NCI-H748 (cell line): ENCODE data around the gene CREM.
"Not testable (repeated sequence)": the region's sequence is repeated elsewhere in the genome, so short reads cannot be mapped to it uniquely, and the experiment has no call there.

Source experiments
- DNase-seq: peaks from one replicate; lab custom pipeline; 2025; ENCODE audit not compliant: unreplicated experiment; lab: John Stamatoyannopoulos, UW

CREM gene

DNA sequence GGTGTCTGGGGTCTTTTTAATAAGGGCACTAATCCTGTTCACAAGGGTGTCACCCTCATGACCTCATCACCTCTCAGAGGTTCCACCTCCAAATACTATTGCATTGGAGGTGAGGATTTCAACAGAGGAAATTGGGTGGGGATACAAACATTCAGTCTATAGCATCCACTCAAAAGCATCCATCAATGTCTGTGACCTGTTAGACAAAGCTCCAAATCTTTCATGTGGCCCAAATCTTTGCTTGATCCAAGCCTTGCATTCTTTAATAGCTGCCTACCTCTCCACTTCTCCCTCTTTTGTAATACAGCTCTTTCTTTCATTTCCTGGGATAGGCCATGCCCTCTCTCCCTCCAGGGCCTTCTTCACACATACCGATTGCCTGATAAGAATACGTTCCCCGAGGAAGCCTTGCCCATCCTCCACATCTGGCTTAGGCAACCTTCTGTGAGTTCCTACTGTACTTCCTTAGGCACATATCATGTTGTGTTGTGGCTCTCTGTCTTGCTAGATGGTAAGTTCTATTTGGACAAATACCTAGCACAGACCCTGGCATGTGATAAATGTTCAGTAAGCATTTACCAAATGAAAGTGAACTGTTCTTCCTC is 66.1 kb downstream of the CREM start:
- no peak for DNase-seq

DNA sequence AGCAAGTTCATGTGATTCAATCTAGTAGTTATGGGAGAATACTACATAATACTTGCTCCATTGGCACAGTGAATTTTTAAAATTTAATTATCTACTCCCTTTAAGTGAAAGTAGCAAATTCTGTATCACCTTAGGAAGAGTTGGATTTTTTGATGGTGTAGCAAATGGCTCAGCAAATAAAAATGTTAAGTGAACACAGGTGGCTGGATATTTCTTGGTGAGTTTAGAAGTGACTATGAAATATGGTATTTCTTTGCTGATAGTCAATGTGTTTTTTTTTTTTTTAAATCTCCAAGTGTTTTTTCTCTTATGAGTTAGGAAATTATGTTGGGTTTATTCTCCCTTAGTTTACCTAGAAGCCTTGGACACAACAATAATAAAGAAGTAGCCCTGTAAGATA is 67.8 kb downstream of the CREM start:
- no peak for DNase-seq

DNA sequence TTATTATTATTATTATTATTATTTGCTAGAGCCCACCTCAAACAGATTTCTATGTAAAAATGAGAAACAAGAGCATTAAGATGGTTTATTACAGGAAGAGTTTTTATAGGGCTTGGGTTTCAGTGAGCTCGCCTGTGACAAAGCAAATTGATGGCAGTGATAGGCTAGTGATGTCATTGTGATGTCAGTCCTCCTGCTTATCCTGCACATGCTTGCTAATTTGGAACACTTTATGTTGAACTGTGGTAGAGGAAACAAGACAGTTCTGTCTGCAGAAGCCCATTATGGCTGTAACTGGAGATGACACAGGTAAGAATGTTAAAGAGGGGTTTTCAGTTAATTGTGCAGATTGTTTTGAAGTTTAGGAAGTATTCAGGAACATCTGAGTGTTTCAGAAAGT is 68.3 kb downstream of the CREM start:
- DNase-seq, result peak; percentile 28

DNA sequence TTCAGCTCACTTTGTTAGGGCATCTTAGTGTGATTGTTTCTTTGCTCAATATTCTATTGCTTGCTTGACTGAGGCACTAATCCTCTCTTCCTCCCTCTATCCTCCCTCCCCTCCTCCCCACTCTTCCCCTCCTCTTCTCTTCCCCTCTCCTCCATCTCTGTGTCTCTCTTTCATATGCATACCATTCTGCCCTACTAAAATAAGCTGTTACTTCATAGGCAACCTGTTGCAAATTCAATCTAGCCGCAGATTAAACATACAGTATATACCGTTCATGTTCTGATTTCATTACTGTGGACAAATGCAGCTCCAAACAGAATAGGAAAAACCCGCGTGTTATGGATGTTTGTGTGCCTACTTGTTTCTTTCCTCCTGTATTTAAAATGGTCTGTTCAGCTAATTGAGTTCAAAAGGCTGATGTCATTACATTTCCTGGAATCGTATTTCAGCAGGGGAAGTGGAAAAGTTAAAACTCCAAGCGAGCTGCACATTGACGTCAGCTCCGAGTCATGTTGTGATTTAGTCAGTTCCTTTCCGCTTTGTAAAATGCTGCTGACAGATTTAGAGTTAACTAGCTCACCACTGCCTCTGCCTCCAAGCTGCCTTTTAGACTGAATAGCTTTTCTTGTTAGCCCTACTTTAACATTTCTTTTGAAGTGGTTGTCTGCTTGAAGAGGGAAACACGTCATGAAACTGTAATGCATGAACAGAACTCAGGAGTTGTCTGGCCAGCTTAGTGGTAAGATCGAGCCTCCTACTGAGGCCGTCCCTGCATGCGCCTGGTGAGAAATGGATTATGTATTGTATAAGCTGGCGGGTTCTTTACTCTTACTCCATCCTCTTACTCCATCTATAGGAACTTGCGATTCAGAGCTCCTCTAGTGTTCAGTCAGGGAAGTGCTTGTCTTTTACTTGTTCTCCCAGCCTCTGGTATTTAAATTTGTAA is 69.0 kb downstream of the CREM start:
- peak; percentile 78 for DNase-seq

DNA sequence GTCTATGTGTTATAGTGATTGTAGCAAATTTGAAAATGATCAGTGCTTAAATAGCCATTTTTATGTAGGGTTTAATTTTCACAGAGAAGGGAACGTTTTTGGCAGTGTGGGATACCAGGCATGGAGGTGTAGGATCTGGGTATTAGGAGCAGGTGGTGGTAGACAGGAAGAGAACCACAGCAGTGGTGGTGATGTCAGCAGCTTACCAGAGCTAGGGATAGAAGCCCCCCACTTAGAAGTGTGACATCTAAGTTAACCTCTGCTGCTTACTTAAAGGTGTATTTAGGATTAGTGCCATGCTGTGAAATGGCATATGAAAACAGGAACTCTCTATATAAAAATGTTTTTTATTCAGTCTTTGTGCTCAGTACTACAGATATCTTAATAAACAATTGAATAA is 73.8 kb downstream of the CREM start:
- DNase-seq, result no peak

DNA sequence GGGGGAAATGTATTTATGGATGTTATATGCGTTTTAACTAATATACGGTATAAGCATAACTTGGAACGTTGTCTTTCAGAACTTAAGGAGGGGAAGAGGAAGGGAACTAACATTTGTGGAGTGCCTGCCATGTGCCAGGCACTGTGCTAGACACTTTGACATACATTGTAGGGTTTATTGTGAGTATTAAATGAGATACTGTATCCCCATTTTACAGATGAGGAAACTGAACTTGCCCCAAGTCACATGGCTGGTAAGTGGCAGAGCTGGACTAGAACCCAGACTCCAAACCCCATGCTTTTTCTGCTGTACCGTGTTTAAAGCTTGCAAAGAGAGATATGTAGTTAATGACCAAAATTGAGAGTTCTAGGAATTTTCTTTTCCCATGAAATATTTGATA is 74.6 kb downstream of the CREM start:
- DNase-seq, result no peak

DNA sequence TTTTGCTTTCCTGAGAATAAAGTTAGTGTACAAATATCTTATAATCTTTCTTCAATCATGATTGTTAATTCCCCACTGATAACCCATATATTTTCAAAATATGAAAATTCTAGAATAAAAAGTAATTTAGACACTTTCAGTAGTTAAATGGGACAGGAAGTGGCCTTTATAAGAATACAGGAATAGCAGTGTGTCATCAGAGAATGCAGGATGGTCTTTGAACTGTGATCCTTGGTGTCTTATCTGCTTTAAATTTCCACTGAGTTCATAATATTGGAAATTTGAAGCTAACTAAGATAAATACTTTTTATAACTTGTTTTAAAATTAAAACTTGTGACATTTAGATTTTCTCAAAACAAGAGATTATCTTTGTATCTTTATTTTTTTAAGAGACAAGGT is 75.4 kb downstream of the CREM start:
- no peak for DNase-seq

DNA sequence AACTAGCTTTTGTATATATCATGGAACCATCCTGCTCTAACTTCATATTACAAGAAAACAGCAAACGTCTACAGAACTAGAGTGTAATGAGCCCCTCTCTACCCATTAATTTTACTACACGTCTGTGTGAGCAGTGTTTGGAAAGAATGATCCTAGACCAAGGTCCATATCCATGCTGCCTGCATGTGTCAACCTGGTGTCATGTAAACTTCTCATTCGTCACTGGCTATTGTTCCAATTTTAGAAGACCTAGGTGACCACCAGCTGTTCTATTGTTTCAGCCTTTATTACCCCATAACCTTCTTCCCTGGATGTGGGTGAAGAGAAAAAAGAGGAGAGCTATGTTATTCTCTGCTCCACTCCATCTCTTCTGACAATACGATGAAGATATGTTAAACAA is 77.1 kb downstream of the CREM start:
- DNase-seq, result no peak

DNA sequence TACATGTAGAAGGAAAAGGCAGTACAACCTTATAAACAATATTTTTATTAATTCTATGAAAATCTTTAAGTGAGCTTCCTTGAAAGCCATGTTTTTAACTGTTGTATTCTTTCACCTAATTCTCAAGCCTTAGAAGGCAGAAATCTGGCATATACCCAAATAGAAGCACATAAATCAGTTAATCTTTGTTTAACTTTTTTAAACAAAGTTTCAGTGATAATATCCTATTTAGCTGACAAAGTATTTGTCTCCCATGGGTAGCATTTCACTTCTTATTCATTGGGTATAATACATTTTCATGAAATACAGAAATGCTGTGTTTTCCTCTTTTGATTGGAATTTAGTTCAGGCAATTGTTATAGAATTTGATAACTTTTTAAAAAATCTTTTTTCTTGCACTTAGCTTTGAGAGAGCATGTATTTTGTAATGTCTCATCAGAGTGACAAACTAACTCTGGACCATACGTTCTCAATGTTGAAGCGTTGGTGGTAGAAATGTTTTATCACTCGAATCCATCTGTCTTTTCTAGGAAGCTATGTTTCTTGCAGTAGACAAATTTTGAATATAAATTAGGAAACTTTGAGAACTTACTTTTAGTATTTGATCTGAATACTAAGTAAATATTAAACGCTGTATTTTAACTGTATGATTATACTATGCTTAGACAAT is 78.1 kb downstream of the CREM start:
- DNase-seq, result no peak

DNA sequence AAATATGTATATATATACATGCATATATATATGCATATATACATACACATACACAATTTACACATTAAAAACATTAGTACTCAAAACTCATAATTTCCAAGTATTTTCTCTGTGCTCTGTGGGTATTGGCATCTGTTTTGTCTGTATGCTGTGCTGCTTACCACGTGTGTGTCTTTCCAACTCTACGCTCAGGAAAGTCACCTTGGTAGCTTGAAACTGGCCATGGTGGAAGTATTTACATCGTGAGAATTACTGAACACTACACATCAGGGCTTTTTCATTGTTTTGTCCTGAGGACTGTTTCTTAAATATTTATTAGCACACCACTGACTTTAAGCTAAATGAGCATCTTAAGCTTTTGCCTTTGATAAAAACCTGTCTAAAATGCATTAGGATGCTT is 79.6 kb downstream of the CREM start:
- no peak for DNase-seq

DNA sequence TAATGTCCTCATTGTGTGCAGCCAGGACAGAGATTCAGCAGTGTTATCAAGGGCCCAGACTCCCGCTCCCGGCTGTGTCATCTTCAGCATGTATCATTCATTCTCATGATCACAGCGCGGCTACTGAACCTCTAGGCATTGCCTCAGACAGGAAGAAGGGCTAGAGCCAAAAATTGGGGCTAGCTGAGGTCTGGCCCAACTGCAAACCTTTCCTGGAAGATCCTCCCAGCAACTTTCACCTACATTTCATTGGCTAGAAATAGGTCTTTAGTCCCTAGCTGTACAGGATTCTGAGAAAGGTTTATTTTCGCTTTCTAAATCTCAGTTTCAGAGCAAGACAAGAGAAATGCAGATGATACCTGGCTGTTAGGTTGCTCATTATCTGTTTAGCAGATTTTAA is 81.9 kb downstream of the CREM start:
- no peak for DNase-seq

DNA sequence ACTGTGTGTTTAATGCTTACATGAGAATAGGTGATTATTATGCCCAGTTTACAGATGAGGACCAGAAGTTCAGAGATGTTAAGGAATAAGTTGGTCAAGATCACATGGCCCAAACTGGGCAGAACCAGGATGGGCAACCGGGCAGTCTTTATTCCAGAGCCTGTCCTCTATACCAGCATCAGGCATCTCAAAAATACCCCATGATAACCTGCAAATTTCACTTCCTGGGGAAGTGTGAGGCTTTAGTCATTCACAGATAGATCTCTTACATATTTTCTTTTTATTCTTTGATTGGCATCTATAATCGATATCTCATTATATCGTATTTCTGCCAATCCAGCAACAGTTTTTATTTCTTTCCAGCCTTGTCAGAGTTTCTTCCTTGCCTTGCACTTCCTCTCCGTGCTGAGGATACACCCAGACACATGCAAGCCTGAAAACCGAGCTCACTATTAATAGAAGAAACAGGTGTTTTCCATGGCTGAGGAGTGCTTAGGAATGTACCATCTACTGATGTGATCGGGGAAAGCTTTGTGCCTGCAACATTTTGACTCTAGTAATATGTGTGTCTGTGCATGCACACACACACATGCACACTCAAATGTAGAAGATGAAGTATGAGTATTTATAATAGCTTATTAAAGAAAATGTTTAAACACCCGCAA is 82.4 kb downstream of the CREM start:
- DNase-seq, result no peak

DNA sequence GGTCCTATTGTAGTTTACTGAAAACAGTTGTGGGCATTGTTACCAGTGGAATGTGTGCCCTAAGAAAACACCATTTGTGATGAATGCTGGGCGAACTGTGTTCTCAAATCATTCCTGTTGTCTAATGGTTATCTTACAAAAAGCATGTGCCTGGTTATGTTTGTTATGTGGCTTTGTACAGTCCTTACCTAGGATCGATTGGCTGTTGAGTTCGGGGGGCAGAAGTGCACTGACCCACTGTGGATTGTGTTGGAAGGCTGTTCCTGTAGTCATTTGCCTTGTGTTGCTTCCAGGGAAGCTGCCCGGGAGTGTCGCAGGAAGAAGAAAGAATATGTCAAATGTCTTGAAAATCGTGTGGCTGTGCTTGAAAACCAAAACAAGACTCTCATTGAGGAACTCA is 84.3 kb downstream of the CREM start:
- no peak for DNase-seq

DNA sequence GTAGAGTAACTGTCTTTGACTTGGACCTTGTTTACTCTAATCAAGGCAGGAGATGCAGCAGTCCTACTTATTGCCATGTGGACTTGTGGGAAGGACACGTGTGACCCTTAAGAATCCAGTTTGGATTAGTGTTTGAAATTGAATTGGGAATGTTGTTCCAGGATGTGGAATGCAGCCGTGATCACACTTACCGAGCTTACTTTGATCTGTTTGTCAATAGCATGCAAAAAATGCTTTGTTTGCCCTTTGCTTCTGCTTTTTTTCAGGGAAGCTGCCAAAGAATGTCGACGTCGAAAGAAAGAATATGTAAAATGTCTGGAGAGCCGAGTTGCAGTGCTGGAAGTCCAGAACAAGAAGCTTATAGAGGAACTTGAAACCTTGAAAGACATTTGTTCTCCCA is 84.7 kb downstream of the CREM start:
- DNase-seq, result no peak

DNA sequence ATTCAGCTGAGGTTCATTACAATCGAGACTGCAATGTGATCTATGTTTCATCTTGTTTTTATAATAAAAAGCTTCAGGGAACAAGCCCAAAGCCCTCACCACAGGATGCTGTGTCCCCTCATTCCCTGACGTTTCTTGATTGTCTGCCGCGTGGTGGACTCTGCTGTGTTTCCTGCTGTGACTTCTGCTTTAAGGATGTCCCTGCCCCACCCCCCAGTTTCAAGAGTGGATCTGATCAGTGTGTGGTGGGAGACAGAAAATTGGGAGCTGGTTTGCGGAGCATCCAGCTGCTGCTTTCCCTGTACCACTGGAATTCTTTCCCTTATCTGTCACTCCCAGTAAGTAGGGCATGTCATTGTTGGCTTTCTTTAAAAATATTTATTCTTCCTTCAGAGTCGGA is 86.2 kb downstream of the CREM start:
- no peak for DNase-seq

DNA sequence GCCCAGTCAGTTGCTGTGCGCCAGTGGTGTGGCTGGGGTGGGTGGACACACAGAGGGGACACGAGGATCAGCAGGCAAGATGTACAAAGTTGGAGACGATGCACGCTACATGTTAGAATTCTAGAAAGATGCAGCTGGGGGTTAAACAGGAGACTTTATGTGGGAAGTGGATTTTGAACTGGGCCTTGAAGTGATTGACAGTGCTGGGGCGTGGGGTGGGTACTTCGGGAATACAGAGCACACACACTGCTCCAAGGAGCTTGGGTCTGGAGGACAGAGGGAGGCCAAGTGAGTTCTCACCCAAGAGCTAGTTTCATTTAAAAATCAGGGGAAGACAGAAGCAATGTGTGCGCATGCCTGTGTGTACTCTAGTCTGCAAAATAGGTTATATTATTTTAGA is 87.1 kb downstream of the CREM start:
- DNase-seq, result no peak

DNA sequence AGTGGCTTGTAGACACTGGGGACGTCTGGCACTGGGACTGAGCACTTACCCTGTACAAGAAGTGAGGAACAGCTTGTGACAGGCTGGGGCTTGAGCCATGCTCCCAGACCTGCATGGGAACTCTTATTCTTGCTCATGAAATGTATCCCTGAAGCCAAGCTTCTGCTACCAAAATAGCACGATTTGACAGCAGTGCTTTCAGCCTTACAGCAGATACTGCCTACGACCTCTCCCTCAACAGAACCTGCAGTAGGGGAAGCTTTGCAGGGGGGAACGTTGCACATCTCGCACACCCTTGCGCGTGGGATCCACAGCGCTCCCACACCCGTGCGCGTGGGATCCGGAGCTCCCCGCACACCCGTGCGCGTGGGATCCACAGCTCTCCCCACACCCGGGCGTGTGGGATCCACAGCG is 88.0 kb downstream of the CREM start:
- no peak for DNase-seq

DNA sequence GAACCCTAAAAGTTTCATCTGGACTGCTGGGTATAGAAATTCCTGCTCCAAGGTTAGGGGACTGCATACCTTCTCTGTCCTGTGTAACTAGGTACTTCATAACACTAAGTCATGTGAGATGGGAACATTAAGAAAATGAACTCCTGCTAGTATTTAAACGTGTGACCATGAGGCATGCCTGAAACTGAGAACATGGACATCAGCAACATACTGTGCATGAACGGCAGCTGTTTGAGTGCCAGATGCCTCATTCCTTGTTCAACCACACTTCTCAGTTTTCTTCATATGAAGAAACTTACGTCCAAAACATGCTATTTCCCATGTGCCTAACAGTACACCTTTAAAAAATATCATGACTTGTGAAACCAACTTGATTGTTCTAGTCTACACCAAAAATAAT is 88.5 kb downstream of the CREM start:
- DNase-seq, result no peak

DNA sequence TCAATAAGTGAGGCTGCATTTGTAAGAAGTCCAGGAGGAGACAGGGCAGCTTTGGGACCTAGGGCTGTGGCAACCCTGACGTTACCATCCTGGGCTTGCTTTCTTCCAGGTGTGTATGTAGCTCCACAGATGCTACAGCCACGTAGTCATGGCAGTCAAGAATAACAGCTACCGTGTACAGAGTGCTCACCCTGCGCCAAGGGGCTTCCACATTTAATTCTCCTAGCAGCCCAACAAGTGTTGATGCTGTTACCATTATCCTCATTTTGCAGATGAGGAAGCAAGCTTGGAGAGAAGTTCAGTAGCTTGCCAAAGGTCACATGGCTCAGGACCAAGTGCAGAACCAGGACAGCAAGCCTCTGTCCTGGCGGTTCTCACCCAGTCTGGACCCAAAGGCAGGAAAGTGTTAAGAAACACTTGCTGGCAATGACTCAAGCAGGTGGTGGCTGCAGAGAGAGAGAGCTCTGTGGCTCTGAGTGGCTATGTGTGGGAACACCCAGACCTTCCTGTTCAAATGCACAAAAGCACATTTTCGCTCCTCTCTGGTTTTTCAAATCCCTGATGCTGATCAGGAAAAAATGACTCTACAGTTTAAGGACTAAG is 89.8 kb downstream of the CREM start:
- DNase-seq, result no peak

DNA sequence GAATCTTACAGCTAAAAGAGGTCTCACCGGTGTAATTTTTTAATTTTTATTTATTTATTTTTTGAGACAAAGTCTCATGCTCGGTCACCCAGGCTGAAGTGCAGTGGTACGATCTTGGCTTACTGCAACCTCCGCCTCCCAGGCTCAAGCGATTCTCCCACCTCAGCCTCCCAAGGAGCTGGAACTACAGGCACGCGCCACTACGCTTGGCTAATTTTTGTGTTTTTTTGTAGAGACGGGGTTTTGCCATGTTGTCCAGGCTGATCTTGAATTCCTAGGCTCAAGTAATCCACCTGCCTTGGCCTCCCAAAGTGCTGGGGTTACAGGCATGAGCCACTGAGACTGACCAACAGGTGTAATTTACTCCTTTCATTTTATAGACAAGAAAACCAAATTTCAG is 90.3 kb downstream of the CREM start:
- not testable (repeated sequence) for DNase-seq

DNA sequence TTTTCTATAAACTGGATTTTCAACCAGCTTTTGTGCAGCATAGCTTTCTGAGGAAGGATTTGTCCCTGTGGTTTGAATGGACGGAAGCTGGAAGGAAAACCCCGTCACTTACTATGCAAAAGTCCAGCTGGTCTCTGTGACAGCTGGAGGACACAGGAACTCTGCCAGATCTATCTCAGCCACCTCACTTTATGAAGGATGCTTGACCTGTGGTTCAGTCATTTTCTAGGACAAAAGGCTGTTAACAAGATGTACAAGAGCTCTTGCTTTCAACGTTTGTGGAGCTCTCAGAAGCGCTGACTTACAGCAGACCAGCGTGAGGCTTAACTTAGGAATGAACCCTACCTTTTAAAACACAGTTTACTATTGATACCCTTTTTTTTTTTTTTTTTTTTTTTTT is 90.8 kb downstream of the CREM start:
- DNase-seq, result peak; percentile 1
